ENCODE measurements around the gene SPTLC2.

DNA sequence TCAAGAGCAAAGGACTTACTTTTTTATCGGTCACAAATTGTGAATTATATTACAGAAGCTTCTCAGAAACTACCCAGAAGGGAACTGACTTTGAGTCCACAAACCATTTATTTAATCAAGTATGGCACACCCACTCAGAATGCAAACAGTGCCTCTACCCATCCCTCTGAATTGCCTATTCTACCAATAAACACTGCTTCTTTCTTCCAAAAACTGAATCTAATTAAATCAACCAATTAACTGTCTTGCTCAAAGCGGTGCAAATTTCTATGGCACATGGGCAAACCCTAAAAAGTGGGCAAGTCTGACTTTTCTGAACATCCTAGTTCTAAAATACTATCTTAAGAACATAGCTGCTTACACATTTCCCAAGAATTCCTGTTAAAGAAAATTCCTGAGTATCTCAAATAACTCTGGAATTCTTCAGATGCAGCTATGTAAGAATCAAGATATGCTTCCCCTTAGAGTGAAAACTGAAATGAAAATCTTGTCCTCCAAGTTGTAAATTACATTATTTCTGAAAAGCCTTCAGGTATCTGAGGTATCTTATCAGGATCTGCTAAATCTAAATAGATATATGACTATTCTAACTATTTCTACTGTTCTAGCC lies 4.3 kb downstream of the SPTLC2 start:
- no peak for TF ChIP-seq POLR2A (IDR thresholded peaks at IDR 0.05)
- TF ChIP-seq, protein P1, sequence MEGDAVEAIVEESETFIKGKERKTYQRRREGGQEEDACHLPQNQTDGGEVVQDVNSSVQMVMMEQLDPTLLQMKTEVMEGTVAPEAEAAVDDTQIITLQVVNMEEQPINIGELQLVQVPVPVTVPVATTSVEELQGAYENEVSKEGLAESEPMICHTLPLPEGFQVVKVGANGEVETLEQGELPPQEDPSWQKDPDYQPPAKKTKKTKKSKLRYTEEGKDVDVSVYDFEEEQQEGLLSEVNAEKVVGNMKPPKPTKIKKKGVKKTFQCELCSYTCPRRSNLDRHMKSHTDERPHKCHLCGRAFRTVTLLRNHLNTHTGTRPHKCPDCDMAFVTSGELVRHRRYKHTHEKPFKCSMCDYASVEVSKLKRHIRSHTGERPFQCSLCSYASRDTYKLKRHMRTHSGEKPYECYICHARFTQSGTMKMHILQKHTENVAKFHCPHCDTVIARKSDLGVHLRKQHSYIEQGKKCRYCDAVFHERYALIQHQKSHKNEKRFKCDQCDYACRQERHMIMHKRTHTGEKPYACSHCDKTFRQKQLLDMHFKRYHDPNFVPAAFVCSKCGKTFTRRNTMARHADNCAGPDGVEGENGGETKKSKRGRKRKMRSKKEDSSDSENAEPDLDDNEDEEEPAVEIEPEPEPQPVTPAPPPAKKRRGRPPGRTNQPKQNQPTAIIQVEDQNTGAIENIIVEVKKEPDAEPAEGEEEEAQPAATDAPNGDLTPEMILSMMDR (IDR thresholded peaks at IDR 0.05), result no peak
- TF ChIP-seq POLR2AphosphoS5 (IDR thresholded peaks at IDR 0.05), result no peak

All from gastroesophageal sphincter (tissue), 3 donors.